NCI-H82 (cell line): ENCODE measurements around the gene HEG1.

Experiments used
- DNase-seq: peaks from one replicate; lab custom pipeline; 2025; lab: John Stamatoyannopoulos, UW

The HEG1 gene

GRCh38 chr3:124984754-124985153, 71.0 kb downstream of the HEG1 start:
- DNase-seq = no peak

GRCh38 chr3:124982855-124983254, 72.9 kb downstream of the HEG1 start:
- no peak for DNase-seq

GRCh38 chr3:124981472-124981871, 74.3 kb downstream of the HEG1 start:
- no peak for DNase-seq

- DNase-seq = no peak
Measured at GRCh38 chr3:124978627-124979026, 77.2 kb downstream of the HEG1 start.

GRCh38 chr3:124976383-124976782, 79.4 kb downstream of the HEG1 start:
- no peak for DNase-seq

GRCh38 chr3:124974691-124975090, 81.1 kb downstream of the HEG1 start:
- no peak for DNase-seq

GRCh38 chr3:124973290-124973689, 82.5 kb downstream of the HEG1 start:
- DNase-seq = no peak

- no peak for DNase-seq
Measured at GRCh38 chr3:124972457-124972856, 83.3 kb downstream of the HEG1 start.

GRCh38 chr3:124969963-124970722, 85.7 kb downstream of the HEG1 start:
- no peak for DNase-seq

- no peak for DNase-seq
Measured at GRCh38 chr3:124969190-124969589, 86.6 kb downstream of the HEG1 start.

GRCh38 chr3:124967964-124968363, 87.8 kb downstream of the HEG1 start:
- DNase-seq = no peak

GRCh38 chr3:124966521-124967445, 89.0 kb downstream of the HEG1 start:
- no peak for DNase-seq

GRCh38 chr3:124965413-124965812, 90.4 kb downstream of the HEG1 start:
- DNase-seq = no peak

GRCh38 chr3:124964387-124964786, 91.4 kb downstream of the HEG1 start:
- no peak for DNase-seq

GRCh38 chr3:124963755-124964154, 92.0 kb downstream of the HEG1 start:
- no peak for DNase-seq

- no peak for DNase-seq
Measured at GRCh38 chr3:124962403-124962940, 93.3 kb downstream of the HEG1 start.

- no peak for DNase-seq
Measured at GRCh38 chr3:124960698-124961097, 95.1 kb downstream of the HEG1 start.

- DNase-seq = peak; percentile 49
Measured at GRCh38 chr3:124960105-124960504, 95.7 kb downstream of the HEG1 start.

- DNase-seq = peak; percentile 35
Measured at GRCh38 chr3:124957951-124958350, 97.8 kb downstream of the HEG1 start.

- no peak for DNase-seq
Measured at GRCh38 chr3:124952282-124952855, 103.4 kb downstream of the HEG1 start.

GRCh38 chr3:124951511-124952281, 104.1 kb downstream of the HEG1 start:
- no peak for DNase-seq

GRCh38 chr3:124950026-124950425, 105.8 kb downstream of the HEG1 start:
- DNase-seq = no peak
